OCI-LY3 (cell line): Measurements from ENCODE around the gene MAFG.

Experiments used
- EZH2phosphoT487 ChIP-seq: fragments of 200-600 bp; shearing (Covaris generic); IDR thresholded peaks from 2 replicates; pipeline ENCODE4 v1.6.1; 2018; ENCODE audit warnings: antibody characterized with exemption, mixed run types, low read depth
- TF ChIP-seq, protein P1 (sequence below): fragments of 200-600, 300-600 bp; sonication (generic); IDR thresholded peaks from 2 replicates; pipeline ENCODE4 v1.5.1; 2014; ENCODE audit warnings: antibody characterized with exemption, low read length, low read depth

DNA sequence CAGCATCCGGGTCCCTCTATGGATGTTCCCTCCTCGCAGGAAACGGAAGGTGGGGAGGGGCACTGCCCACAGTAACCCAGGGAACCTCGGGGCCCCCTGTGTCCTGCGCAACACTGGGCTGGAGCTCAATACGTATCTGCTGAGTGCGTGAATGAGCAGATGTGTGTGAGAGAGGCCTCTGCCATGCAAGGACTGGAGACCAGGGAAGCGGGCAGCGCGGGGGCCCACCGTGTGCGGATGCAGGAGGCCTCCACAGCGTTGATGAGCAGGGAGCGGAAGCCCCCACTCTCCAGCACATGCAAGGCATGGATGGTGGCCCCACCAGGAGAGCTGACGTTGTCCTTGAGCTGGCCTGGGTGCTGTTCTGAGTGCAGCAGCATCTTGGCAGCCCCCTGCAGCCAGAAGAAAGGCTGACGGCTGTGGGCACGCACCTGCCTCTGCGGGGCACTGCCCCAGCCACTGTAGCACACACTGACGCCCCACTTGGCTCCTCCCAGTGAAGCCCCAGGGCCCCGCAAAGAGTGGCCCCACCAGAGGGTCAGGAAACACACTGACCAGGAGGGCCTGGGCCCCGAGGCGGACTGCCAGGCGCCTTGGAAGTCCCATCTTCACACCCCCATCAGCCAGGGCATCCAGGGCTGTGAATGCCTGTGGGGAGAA is 6.7 kb upstream of the MAFG start:
- TF ChIP-seq, protein P1, sequence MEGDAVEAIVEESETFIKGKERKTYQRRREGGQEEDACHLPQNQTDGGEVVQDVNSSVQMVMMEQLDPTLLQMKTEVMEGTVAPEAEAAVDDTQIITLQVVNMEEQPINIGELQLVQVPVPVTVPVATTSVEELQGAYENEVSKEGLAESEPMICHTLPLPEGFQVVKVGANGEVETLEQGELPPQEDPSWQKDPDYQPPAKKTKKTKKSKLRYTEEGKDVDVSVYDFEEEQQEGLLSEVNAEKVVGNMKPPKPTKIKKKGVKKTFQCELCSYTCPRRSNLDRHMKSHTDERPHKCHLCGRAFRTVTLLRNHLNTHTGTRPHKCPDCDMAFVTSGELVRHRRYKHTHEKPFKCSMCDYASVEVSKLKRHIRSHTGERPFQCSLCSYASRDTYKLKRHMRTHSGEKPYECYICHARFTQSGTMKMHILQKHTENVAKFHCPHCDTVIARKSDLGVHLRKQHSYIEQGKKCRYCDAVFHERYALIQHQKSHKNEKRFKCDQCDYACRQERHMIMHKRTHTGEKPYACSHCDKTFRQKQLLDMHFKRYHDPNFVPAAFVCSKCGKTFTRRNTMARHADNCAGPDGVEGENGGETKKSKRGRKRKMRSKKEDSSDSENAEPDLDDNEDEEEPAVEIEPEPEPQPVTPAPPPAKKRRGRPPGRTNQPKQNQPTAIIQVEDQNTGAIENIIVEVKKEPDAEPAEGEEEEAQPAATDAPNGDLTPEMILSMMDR = no peak
- no peak for TF ChIP-seq EZH2phosphoT487
